Measurements from ENCODE around the gene SDCCAG8.

- TF ChIP-seq GATA2 (IDR thresholded peaks at IDR 0.05; ENCODE audit: low read depth, low read length) (no peak), GATA3 (IDR thresholded peaks at IDR 0.05; ENCODE audit: low read depth, low read length) (no peak)
Observed at GRCh38 chr1:243233908-243234307, 21.9 kb upstream of the SDCCAG8 start.

Measured in SH-SY5Y (cell line).